ENCODE data around the gene DMKN.

Gene DMKN

GRCh38 chr19:35513628-35514281 lies at the start of gene DMKN:
Gene DMKN (minus strand): TSS chr19:35513649. CDS start chr19:35513475, 174 bp downstream.
- Histone ChIP-seq H3K36me3 (ENCODE audit: control insufficient read depth, insufficient read depth, low read length) (no peaks in the 10 kb centered on the region), H3K4me3 (ENCODE audit: low read length) (no peak within 1 kb of the TSS), H3K4me1 (ENCODE audit: control insufficient read depth, insufficient read depth, low read length) (no peaks in the 10 kb centered on the region), H3K27me3 (ENCODE audit: control insufficient read depth, insufficient read depth, low read length) (peaks cover 13% of the 10 kb centered on the region), H3K27ac (ENCODE audit: low read depth, low read length) (no peak within 1 kb of the TSS), H3K9ac (ENCODE audit: low read length) (no peak within 1 kb of the TSS)

GRCh38 chr19:35562776-35563175 lies 49.3 kb upstream of the DMKN start:
- Histone ChIP-seq H3K27me3 (ENCODE audit: control insufficient read depth, insufficient read depth, low read length) (peaks cover 18% of the 10 kb centered on the region), H3K27ac (ENCODE audit: low read depth, low read length) (no peak overlapping the region), H3K9ac (ENCODE audit: low read length) (no peak overlapping the region), H3K4me3 (ENCODE audit: low read length) (no peak overlapping the region), H3K4me1 (ENCODE audit: control insufficient read depth, insufficient read depth, low read length) (no peaks in the 10 kb centered on the region), H3K36me3 (ENCODE audit: control insufficient read depth, insufficient read depth, low read length) (no peaks in the 10 kb centered on the region)

- Histone ChIP-seq H3K9ac (ENCODE audit: low read length) (no peak overlapping the region), H3K27me3 (ENCODE audit: control insufficient read depth, insufficient read depth, low read length) (peaks cover 18% of the 10 kb centered on the region), H3K4me3 (ENCODE audit: low read length) (no peak overlapping the region), H3K27ac (ENCODE audit: low read depth, low read length) (no peak overlapping the region), H3K36me3 (ENCODE audit: control insufficient read depth, insufficient read depth, low read length) (no peaks in the 10 kb centered on the region), H3K4me1 (ENCODE audit: control insufficient read depth, insufficient read depth, low read length) (no peaks in the 10 kb centered on the region)
Measured at GRCh38 chr19:35562336-35562735, 48.9 kb upstream of the DMKN start.

GRCh38 chr19:35561436-35561835 lies 48.0 kb upstream of the DMKN start:
- no peaks in the 10 kb centered on the region for H3K36me3 ChIP-seq (ENCODE audit: control insufficient read depth, insufficient read depth, low read length)
- H3K27ac ChIP-seq (ENCODE audit: low read depth, low read length), result no peak overlapping the region
- H3K27me3 ChIP-seq (ENCODE audit: control insufficient read depth, insufficient read depth, low read length), result peaks cover 18% of the 10 kb centered on the region
- no peak overlapping the region for H3K4me3 ChIP-seq (ENCODE audit: low read length)
- H3K9ac ChIP-seq (ENCODE audit: low read length), result no peak overlapping the region
- no peaks in the 10 kb centered on the region for H3K4me1 ChIP-seq (ENCODE audit: control insufficient read depth, insufficient read depth, low read length)

GRCh38 chr19:35560677-35561076 lies 47.2 kb upstream of the DMKN start:
- Histone ChIP-seq H3K27me3 (ENCODE audit: control insufficient read depth, insufficient read depth, low read length) (peaks cover 18% of the 10 kb centered on the region), H3K4me1 (ENCODE audit: control insufficient read depth, insufficient read depth, low read length) (no peaks in the 10 kb centered on the region), H3K36me3 (ENCODE audit: control insufficient read depth, insufficient read depth, low read length) (no peaks in the 10 kb centered on the region)

GRCh38 chr19:35560271-35560670 lies 46.8 kb upstream of the DMKN start:
- H3K36me3 ChIP-seq (ENCODE audit: control insufficient read depth, insufficient read depth, low read length), result no peaks in the 10 kb centered on the region
- no peak overlapping the region for H3K9ac ChIP-seq (ENCODE audit: low read length)
- H3K27ac ChIP-seq (ENCODE audit: low read depth, low read length), result no peak overlapping the region
- H3K4me1 ChIP-seq (ENCODE audit: control insufficient read depth, insufficient read depth, low read length), result no peaks in the 10 kb centered on the region
- H3K4me3 ChIP-seq (ENCODE audit: low read length), result no peak overlapping the region
- H3K27me3 ChIP-seq (ENCODE audit: control insufficient read depth, insufficient read depth, low read length), result peaks cover 18% of the 10 kb centered on the region

More at GRCh38 chr19:35560677-35561076, 47.2 kb upstream of the DMKN start:
- no peak overlapping the region for H3K4me3 ChIP-seq (ENCODE audit: low read length)
- H3K27ac ChIP-seq (ENCODE audit: low read depth, low read length), result no peak overlapping the region
- no peak overlapping the region for H3K9ac ChIP-seq (ENCODE audit: low read length)

- no peaks in the 10 kb centered on the region for H3K4me1 ChIP-seq (ENCODE audit: control insufficient read depth, insufficient read depth, low read length)
- H3K27ac ChIP-seq (ENCODE audit: low read depth, low read length), result no peak overlapping the region
- H3K36me3 ChIP-seq (ENCODE audit: control insufficient read depth, insufficient read depth, low read length), result no peaks in the 10 kb centered on the region
- peaks cover 17% of the 10 kb centered on the region for H3K27me3 ChIP-seq (ENCODE audit: control insufficient read depth, insufficient read depth, low read length)
- no peak overlapping the region for H3K9ac ChIP-seq (ENCODE audit: low read length)
- no peak overlapping the region for H3K4me3 ChIP-seq (ENCODE audit: low read length)
Measured at GRCh38 chr19:35559781-35560180, 46.3 kb upstream of the DMKN start.

- Histone ChIP-seq H3K27ac (ENCODE audit: low read depth, low read length) (no peak overlapping the region), H3K4me1 (ENCODE audit: control insufficient read depth, insufficient read depth, low read length) (no peaks in the 10 kb centered on the region), H3K9ac (ENCODE audit: low read length) (no peak overlapping the region), H3K4me3 (ENCODE audit: low read length) (no peak overlapping the region), H3K36me3 (ENCODE audit: control insufficient read depth, insufficient read depth, low read length) (no peaks in the 10 kb centered on the region), H3K27me3 (ENCODE audit: control insufficient read depth, insufficient read depth, low read length) (peaks cover 15% of the 10 kb centered on the region)
Measured at GRCh38 chr19:35559281-35559659, 45.8 kb upstream of the DMKN start.

GRCh38 chr19:35558400-35559280 lies 45.2 kb upstream of the DMKN start:
- Histone ChIP-seq H3K27me3 (ENCODE audit: control insufficient read depth, insufficient read depth, low read length) (peaks cover 15% of the 10 kb centered on the region), H3K27ac (ENCODE audit: low read depth, low read length) (no peak overlapping the region), H3K9ac (ENCODE audit: low read length) (no peak overlapping the region), H3K4me1 (ENCODE audit: control insufficient read depth, insufficient read depth, low read length) (no peaks in the 10 kb centered on the region), H3K36me3 (ENCODE audit: control insufficient read depth, insufficient read depth, low read length) (no peaks in the 10 kb centered on the region), H3K4me3 (ENCODE audit: low read length) (peak overlapping the region; percentile 54)

- Histone ChIP-seq H3K4me3 (ENCODE audit: low read length) (peak overlapping the region; percentile 54), H3K4me1 (ENCODE audit: control insufficient read depth, insufficient read depth, low read length) (no peaks in the 10 kb centered on the region), H3K27me3 (ENCODE audit: control insufficient read depth, insufficient read depth, low read length) (peaks cover 15% of the 10 kb centered on the region), H3K27ac (ENCODE audit: low read depth, low read length) (no peak overlapping the region), H3K36me3 (ENCODE audit: control insufficient read depth, insufficient read depth, low read length) (no peaks in the 10 kb centered on the region), H3K9ac (ENCODE audit: low read length) (no peak overlapping the region)
Measured at GRCh38 chr19:35557539-35558399, 44.3 kb upstream of the DMKN start.

- H3K4me3 ChIP-seq (ENCODE audit: low read length), result no peak overlapping the region
- no peaks in the 10 kb centered on the region for H3K4me1 ChIP-seq (ENCODE audit: control insufficient read depth, insufficient read depth, low read length)
- no peak overlapping the region for H3K27ac ChIP-seq (ENCODE audit: low read depth, low read length)
- H3K27me3 ChIP-seq (ENCODE audit: control insufficient read depth, insufficient read depth, low read length), result peaks cover 15% of the 10 kb centered on the region
- no peaks in the 10 kb centered on the region for H3K36me3 ChIP-seq (ENCODE audit: control insufficient read depth, insufficient read depth, low read length)
- H3K9ac ChIP-seq (ENCODE audit: low read length), result no peak overlapping the region
Measured at GRCh38 chr19:35556846-35557538, 43.5 kb upstream of the DMKN start.

Data from rectal smooth muscle tissue (tissue), 1 donor.